CD4-positive, alpha-beta T cell treated with Interleukin-17A for 4 hours (primary cell): ENCODE measurements around the gene ZRANB3.
"Not testable (repeated sequence)": the region's sequence is repeated elsewhere in the genome, so short reads cannot be mapped to it uniquely, and the experiment has no call there.

Experiments
- DNase-seq: peaks from one replicate; pipeline ENCODE4 v3.0.0-alpha.2; 2020; ENCODE audit warnings: mixed read lengths

Gene ZRANB3

DNA sequence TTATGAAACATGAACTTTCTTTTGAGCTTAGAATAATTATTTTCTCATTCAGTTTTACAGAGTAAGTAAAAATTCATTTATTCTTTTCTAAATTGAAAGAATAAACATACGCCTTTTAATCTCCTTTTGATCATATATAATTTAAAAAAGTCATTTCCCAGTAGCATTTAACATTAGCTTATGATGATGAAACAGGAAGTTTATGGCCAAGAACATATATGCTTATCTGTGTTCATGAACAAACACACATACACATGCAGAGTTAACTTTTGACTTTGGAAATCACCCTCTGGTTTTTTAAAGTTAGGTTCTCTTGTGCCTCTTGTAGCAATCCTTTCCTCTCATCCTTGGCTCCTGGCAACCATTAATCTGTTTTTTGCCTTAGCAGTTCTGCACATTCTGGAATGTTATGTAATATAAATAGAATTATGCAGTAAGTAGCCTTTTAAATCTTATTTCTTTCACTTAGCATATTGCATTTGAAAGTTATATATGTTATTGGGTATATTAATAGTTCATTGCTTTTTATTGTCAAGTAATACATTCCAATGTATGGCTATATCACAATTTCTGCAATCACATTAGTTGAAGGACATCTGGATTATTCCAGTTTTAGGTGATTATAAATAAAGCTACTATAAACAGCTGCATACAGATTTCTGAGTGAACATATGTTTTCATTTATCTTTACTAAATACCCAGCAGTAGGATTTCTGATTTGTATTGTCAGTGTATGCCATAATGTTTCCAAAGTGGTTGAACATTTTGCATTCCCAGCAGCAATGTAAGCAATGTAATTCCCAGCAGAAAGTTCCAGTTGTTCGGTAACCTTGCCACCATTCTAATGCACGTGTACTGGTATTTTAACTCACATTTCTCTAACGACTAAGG, 210.3 kb downstream of the ZRANB3 start:
- DNase-seq = no peak

- no peak for DNase-seq
Observed at GRCh38 chr2:135318808-135319207, 212.2 kb downstream of the ZRANB3 start.

- DNase-seq = no peak
Observed at GRCh38 chr2:135317375-135317774, 213.6 kb downstream of the ZRANB3 start.

DNA sequence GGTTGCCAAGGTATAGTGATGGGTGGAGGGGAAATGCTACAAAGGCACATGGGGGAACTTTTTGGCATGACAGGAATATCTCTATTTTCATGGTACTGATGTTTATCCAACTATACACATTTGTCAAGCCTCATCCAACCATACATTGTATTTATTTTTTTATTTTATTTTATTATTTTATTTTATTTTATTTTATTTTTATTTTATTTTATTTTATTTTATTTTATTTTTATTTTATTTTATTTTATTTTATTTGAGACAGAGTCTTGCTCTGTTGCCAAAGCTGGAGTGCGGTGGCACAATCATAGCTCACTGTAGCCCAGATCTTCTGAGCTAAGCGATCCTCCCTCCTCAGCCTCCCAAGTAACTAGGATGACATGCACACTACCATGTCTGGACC, 219.1 kb downstream of the ZRANB3 start:
- no peak for DNase-seq

- DNase-seq = no peak
Observed at GRCh38 chr2:135311268-135311667, 219.8 kb downstream of the ZRANB3 start.

GRCh38 chr2:135304694-135305093, 226.3 kb downstream of the ZRANB3 start:
- no peak for DNase-seq

GRCh38 chr2:135299658-135300244, 231.3 kb downstream of the ZRANB3 start:
- DNase-seq = no peak

DNA sequence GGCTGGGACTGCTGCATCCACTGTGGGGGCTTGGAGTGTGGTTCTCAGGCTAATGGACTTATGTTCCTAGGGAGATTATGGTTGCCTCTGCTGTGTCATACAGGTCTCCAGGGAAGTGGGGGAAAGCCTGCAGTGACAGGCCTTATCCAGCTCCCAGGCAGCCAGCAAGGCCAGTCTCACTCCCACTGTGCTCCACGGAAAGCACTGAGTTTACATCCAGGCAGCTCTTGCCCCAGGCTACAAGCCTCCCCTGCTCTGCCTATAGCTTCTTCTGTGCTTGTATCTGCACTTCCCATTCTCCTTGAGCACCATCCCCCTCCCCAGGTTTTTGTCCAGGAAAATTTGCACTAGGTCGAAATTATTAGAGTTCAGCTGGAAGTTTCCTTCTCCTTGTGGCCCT, 231.9 kb downstream of the ZRANB3 start:
- no peak for DNase-seq

DNA sequence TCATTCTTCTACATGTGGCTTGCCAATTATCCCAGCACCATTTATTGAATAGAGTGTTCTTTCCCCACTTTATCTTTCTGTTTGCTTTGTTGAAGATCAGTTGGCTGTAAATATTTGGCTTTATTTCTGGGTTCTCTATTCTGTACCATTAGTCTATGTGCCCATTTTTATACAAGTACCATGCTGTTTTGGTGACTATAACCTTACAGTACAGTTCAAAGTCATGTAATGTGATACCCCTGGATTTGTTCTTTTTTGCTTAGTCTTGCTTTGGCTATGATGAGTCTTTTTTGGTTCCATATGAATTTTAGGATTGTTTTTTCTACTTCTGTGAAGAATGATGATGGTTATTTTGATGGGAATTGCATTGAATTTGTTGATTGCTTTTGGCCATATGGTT, 243.9 kb downstream of the ZRANB3 start:
- DNase-seq = not testable (repeated sequence)

- DNase-seq = no peak
Observed at GRCh38 chr2:135285391-135285790, 245.6 kb downstream of the ZRANB3 start.

DNA sequence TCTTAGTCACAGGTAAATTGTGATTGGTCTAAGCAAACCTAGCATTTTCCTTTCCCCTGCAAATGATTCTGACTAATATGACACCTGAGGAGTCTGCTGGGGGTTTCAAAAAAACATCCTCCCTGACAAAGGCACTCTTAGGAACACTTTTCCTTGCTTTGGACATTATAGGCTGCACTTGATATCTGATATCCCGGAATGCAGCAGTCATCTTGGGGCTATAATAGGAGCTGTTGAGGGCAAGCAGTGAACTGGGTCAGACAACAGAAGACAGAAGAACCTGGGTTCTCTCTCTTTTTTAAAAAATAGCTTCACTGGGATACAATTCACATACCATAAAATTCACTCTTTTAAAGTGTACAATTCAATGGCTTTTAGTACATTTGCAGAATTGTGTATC, 249.6 kb downstream of the ZRANB3 start:
- DNase-seq = no peak

DNA sequence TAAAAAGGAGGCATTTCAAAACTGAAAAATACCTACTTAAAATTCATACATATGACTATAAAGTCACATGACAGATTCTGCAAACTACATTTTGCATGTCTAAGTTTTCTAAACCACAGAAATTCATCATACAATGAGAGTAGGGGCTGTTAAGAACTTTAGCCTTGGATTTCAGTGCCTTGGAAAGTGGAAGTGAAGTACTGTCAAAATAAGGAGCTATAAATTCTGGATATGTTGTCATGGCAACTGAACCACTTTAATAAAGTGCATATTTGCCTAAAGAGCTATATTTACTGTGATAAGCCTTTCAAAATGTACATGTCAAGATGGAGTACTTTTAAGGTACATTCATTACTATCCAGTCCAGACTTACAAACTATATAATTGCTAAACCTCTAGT, 251.8 kb downstream of the ZRANB3 start:
- no peak for DNase-seq

GRCh38 chr2:135276525-135276924, 254.5 kb downstream of the ZRANB3 start:
- DNase-seq = no peak

- DNase-seq = no peak
Observed at GRCh38 chr2:135271006-135271405, 260.0 kb downstream of the ZRANB3 start.

DNA sequence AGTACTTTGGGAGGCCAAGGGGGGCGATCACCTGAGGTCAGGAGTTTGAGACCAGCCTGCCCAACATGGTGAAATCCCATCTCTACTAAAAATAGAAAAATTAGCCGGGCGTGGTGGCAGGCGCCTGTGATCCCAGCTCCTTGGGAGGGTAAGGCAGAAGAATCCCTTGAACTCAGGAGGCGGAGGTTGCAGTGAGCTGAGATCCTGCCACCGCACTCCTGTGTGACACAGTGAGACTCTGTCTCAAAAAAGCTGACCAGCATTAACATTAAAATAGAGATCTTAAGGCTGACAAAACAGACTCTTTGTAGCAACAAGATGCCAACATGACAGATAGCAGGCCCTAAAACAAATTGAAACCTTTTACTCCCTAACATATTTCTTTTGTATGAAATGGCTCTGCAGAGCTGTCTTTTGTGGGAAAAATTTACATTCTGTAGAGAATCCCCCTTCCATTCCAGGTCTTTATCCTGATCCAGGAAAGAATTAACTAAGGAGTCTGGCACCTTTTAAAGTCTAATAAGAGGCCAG, 265.0 kb downstream of the ZRANB3 start:
- DNase-seq = no peak

GRCh38 chr2:135259123-135259522, 271.9 kb downstream of the ZRANB3 start:
- no peak for DNase-seq

DNA sequence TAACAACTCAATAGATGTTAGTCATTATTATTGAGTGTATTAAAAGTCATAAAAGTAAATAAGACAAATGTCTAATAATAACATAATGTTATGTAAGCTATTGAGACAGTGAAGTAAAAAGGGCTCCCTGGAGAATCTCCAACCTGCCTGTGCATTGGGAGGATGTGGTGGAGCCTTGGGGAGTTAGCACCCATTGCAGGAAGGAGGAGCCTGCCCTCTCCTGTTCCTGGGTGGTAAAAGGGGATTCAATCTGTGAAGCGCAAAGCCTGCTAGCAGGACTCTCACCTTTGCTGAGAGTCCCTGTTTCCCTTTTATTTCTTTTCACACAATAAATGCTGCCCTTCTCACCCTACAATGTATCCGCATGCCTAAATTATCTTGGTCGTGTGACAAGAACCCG, 272.8 kb downstream of the ZRANB3 start:
- DNase-seq = no peak

DNA sequence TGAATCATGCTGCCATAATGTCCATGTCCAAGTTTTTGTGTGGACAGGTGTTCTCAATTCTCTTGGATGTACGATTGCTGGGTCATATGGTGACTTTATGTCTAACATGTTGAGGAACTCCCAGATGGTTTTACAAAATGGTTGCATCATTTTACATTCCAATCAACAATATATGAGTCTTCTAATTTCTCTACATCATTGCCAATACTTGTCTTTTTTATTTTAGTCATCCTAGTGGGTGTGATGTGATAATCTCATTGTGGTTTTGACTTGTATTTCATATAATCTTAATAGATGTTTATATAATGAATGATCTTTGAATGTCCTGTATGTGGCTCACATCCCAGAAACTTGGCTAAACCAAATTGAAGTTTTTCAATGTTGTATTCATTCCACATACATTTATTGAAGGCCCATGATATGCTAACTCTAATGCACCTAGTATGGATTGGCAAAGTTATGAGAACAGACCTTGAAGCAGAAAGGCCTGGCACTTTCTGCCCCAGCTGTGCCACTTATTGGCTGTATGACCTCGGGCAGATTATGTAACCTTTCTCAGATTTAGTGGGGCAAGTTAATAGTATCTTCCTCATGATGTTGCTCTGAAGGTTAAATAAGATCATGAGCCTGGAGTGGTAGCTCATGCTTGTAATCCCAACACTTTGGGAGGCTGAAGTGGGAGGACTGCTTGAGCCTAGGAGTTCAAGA, 273.5 kb downstream of the ZRANB3 start:
- no peak for DNase-seq

DNA sequence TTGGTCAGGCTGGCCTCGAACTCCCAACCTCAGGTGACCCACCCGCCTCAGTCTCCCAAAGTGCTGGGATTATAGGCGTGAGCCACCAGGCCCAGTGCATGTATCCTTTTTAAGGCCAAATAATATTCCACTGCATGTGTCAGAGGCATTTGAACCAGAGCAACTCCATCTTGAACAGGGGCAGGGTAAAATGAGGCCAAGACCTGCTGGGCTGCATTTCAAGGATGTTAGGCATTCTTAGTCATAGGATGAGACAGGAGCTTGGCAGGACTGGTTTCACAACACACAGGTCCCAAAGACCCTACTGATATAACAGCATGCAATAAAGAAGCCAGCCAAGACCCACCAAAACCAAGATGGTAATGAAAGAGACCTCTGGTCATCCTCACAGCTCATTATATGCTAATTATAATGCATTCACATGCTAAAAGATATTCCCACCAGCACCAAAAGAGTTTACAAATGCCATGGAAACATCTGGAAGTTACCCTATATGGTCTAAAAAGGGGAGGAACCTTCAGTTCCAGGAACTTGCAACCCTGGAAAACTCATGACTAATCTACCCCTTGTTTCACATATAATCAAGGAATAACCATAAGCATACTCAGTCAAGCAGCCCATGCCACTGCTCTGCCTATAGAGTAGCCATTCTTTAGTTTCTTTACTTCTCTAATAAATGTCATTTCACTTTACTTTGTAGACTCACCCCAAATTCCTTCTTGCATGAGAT, 274.3 kb downstream of the ZRANB3 start:
- DNase-seq = no peak

GRCh38 chr2:135255208-135255607, 275.8 kb downstream of the ZRANB3 start:
- no peak for DNase-seq

GRCh38 chr2:135252805-135253458, 278.1 kb downstream of the ZRANB3 start:
- DNase-seq = no peak

DNA sequence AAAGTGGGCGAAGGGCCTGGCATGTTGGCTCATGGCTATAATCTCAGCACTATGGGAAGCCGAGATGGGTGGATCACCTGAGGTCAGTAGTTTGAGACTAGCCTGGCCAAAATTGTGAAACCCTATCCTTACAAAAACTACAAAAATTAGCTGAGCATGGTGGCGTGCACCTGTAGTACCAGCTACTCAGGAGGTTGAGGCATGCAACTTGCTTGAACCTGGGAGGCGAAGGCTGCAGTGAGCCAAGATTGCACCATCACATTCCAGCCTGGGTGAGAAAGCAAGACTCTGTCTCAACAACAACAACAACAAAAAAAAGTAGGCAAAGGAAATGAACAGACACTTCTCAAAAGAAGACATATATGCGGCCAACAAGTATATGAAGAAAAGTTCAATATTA, 282.4 kb downstream of the ZRANB3 start:
- DNase-seq = no peak
